Measurements from ENCODE around the gene ETHE1.

ETHE1 gene

DNA sequence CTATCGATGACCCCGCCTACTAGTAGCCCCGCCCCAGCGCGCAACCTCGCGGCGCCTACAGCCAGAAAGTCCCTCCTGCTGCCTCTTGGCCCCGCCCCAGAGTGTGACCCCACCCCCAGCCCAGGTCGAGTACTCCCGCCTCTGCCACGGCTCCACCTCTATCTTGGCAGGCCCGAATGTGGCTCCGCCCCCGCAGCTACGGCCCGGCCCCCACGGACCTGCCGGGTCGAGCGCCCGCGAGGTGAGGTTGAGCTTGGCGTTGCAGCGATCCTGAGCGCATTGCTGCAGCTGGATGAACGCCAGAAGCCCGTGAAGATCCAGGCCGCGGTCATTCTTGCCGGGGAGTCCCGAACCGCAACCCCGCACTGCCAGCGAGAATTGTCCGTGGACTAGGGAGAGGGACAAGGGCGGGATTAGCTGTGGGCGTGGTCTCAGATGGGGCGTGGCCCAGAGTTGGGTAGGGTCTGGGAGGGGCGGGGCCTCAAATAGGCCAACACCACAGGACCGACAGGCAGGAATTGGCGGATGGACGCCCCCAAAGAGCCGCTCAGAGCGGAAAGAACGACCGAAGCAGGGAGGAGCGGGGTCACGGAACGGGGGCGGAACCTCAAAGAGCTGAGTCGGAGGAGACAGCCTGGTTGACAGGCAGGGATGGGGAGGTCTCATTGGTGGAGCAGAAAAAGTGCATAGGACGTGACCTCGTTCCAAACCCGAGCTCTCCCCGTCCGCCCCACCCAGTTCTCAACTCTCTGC lies 63.4 kb downstream of the ETHE1 start:
- TF ChIP-seq, protein P1, sequence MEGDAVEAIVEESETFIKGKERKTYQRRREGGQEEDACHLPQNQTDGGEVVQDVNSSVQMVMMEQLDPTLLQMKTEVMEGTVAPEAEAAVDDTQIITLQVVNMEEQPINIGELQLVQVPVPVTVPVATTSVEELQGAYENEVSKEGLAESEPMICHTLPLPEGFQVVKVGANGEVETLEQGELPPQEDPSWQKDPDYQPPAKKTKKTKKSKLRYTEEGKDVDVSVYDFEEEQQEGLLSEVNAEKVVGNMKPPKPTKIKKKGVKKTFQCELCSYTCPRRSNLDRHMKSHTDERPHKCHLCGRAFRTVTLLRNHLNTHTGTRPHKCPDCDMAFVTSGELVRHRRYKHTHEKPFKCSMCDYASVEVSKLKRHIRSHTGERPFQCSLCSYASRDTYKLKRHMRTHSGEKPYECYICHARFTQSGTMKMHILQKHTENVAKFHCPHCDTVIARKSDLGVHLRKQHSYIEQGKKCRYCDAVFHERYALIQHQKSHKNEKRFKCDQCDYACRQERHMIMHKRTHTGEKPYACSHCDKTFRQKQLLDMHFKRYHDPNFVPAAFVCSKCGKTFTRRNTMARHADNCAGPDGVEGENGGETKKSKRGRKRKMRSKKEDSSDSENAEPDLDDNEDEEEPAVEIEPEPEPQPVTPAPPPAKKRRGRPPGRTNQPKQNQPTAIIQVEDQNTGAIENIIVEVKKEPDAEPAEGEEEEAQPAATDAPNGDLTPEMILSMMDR (IDR thresholded peaks at IDR 0.05; ENCODE audit: low read depth, low read length): no peak
- peak; percentile 92 to 94 for DNase-seq (ENCODE audit: low read depth in 2 of 2)
- peak overlapping the region; percentile 72 to 76 for H3K4me3 ChIP-seq (replicated peaks in 1 of 2; ENCODE audit: low read depth in 2 of 2, low read length in 2 of 2)

DNA sequence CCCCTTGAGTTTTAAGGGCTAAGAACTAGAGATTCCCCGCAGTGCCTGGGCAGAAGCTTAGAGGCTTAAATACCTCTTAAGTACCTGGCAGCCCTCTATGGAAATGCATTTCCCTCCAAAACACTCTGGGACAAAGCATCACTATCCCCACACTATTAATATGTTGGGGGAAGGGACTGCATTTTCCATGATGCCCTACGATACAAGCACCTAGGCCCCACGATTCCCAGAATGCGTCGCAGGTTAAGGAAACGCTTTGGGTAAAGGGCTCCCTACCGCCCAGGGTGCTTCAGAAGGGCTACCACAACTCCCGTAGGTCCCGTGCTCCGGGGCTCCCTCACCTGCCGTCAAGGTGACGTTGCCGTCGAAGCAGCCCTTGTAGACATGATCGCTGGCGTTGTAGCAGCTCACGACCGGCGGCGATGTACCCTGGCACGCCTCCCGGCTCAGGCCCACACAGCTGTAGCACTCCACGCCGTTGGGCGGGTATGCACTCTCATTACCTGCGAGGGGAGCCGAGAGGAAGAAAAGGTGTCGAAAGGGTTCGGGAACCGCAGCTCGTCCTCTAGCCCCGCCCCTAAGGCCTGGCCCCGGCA lies 64.1 kb downstream of the ETHE1 start:
- H3K4me3 ChIP-seq (replicated peaks in 1 of 2; ENCODE audit: low read depth in 2 of 2, low read length in 2 of 2): peak overlapping the region; percentile 72 to 76
- no peak for DNase-seq (ENCODE audit: low read depth in 2 of 2)
- TF ChIP-seq, protein P1 (IDR thresholded peaks at IDR 0.05; ENCODE audit: low read depth, low read length): no peak

DNA sequence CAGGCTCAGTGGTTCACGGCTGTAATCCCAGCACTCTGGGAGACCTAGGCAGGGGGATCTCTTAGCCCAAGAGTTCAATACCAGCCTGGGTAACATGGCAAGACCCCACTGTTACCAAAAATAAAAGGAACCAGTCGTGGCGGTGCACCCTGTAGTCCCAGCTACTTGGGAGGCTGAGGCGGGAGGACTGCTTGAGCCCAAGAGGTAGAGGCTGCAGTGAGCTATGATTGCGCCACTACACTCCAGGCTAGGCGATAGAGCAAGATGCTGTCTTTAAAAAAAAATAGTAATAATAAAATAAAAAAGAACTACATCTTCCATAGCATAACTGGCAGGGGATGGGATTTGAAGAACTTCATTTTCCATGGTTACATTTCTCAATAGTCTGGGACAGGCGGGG lies 64.6 kb downstream of the ETHE1 start:
- TF ChIP-seq, protein P1 (IDR thresholded peaks at IDR 0.05; ENCODE audit: low read depth, low read length): no peak
- H3K4me3 ChIP-seq (replicated peaks in 1 of 2; ENCODE audit: low read depth in 2 of 2, low read length in 2 of 2): no peak overlapping the region
- no peak for DNase-seq (ENCODE audit: low read depth in 2 of 2)

DNA sequence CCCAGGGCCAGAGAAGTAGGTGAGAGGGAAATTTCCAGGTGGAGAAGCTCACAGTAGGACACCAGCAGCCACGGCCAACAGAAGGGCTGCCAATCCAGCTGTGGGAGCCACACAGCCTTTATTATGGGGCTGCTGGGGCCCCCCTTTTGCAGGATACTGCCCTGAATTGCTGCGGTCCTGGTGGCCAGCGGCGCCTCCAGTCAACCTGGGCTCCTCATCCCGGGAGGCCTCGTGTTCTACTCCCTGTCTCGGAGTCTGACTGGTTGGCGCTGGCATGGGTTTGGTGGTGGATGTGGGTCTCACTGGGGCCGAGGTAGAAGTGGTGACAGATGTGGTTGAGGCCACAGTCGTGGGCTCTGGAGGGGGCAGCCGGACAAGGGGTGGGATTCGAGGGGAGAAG lies 65.7 kb downstream of the ETHE1 start:
- TF ChIP-seq, protein P1 (IDR thresholded peaks at IDR 0.05; ENCODE audit: low read depth, low read length): no peak
- no peak for DNase-seq (ENCODE audit: low read depth in 2 of 2)
- no peak overlapping the region for H3K4me3 ChIP-seq (replicated peaks in 1 of 2; ENCODE audit: low read depth in 2 of 2, low read length in 2 of 2)

DNA sequence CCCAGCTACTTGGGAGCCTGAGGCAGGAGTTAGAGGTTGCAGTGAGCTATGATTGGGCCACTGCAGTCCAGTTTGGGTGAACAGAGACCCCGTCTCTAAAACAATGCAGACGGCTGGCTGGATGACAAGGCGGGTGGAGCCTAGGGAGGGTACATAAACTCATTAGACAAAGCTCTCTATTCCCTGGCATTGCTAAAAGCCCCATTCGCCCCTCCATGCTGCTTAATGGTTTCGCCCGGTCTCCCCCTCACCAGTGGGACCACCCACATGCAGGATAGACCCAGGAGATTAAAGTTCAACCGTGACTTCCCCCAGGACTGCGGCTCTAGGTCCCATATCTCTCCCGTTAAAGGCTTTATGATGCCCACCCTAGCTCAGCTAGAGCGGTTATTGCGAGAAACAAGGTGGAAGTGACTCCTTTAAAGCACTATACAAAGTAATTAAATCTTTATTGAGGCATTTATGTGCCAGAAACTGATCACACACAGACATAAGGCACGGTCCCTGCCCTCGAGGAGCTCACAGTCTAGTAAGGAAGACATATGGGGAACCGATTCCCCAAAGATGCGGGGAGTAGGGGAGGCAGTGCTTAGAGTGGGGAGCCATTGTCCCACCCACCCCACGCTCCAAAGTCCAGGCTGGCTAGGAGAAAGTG lies 66.5 kb downstream of the ETHE1 start:
- TF ChIP-seq, protein P1 (IDR thresholded peaks at IDR 0.05; ENCODE audit: low read depth, low read length): no peak
- no peak for DNase-seq (ENCODE audit: low read depth in 2 of 2)
- no peak overlapping the region for H3K4me3 ChIP-seq (replicated peaks in 1 of 2; ENCODE audit: low read depth in 2 of 2, low read length in 2 of 2)

DNA sequence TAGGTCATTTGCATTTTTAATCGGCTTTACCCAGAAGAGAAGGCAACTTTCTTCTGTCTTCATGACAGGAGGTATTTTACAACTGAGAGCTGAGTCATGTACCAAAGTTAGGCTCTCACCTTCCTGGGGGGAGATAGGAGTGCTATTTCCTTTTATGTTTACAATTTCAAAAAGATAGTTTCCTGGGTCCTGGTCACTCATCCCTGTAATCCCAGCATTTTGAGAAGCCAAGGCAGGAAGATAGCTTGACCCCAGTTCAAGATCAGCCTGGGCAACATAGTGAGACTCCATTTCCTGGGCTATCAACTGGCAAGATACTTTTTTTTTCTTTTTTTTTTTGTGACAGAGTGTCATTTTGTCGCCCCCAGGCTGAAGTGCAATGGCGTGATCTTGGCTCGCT lies 69.2 kb downstream of the ETHE1 start:
- TF ChIP-seq, protein P1 (IDR thresholded peaks at IDR 0.05; ENCODE audit: low read depth, low read length): no peak
- DNase-seq (ENCODE audit: low read depth in 2 of 2): no peak
- no peak overlapping the region for H3K4me3 ChIP-seq (replicated peaks in 1 of 2; ENCODE audit: low read depth in 2 of 2, low read length in 2 of 2)

Measured in cardiac fibroblast (primary cell).